ACC112 (cell line): ENCODE data around the gene EDA2R.

Experiments
- H2AFZ ChIP-seq: fragments of 200-600 bp; sonication (generic); one replicate; pipeline ENCODE4 v1.6.0; 2017; ENCODE audit warnings: antibody characterized with exemption, low read length; ENCODE audit not compliant: unreplicated experiment
- H3K27ac ChIP-seq: fragments of 200-600 bp; sonication (generic); 2 replicates; pipeline ENCODE4 v1.5.1; 2014; ENCODE audit warnings: low read depth, mild to moderate bottlenecking, antibody characterized with exemption, low read length, moderate library complexity
- H3K27me3 ChIP-seq: fragments of 200-600 bp; sonication (generic); 2 replicates; pipeline ENCODE4 v1.6.1; 2014; ENCODE audit warnings: mild to moderate bottlenecking, antibody characterized with exemption, low read length, moderate library complexity, mixed read lengths; ENCODE audit not compliant: insufficient read depth
- H3K36me3 ChIP-seq: fragments of 200-600 bp; sonication (generic); 2 replicates; pipeline ENCODE4 v1.6.1; 2016; ENCODE audit warnings: mild to moderate bottlenecking, antibody characterized with exemption, low read length, moderate library complexity, mixed read lengths; ENCODE audit not compliant: insufficient read depth
- H3K4me1 ChIP-seq: fragments of 200-600 bp; sonication (generic); one replicate; pipeline ENCODE4 v1.6.1; 2016; ENCODE audit warnings: low read length, mixed read lengths; ENCODE audit not compliant: insufficient read depth, unreplicated experiment, control insufficient read depth
- H3K4me3 ChIP-seq: fragments of 200-600 bp; sonication (generic); 2 replicates; pipeline ENCODE4 v1.5.1; 2014; ENCODE audit warnings: mild to moderate bottlenecking, low read depth, low read length
- H3K79me2 ChIP-seq: fragments of 200-600 bp; sonication (generic); one replicate; pipeline ENCODE4 v1.6.0; 2016; ENCODE audit warnings: low read length; ENCODE audit not compliant: control insufficient read depth, unreplicated experiment, insufficient read depth

EDA2R gene, protein sequence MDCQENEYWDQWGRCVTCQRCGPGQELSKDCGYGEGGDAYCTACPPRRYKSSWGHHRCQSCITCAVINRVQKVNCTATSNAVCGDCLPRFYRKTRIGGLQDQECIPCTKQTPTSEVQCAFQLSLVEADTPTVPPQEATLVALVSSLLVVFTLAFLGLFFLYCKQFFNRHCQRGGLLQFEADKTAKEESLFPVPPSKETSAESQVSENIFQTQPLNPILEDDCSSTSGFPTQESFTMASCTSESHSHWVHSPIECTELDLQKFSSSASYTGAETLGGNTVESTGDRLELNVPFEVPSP

GRCh38 chrX:66638591-66639500 lies at the start of gene EDA2R:
Gene EDA2R (minus strand): TSS chrX:66639078. CDS start chrX:66616020, 23,058 bp downstream.
- no peaks in the 10 kb centered on the region for H3K27me3 ChIP-seq
- H3K27ac ChIP-seq = peak within 1 kb of the TSS; percentile 80
- H3K4me3 ChIP-seq = peak within 1 kb of the TSS; percentile 93
- H3K4me1 ChIP-seq = peaks cover 29% of the 10 kb centered on the region
- H2AFZ ChIP-seq = peak within 1 kb of the TSS; percentile 32
- H3K79me2 ChIP-seq = peaks cover 11% of the 10 kb centered on the region
- H3K36me3 ChIP-seq = no peaks in the 10 kb centered on the region

DNA sequence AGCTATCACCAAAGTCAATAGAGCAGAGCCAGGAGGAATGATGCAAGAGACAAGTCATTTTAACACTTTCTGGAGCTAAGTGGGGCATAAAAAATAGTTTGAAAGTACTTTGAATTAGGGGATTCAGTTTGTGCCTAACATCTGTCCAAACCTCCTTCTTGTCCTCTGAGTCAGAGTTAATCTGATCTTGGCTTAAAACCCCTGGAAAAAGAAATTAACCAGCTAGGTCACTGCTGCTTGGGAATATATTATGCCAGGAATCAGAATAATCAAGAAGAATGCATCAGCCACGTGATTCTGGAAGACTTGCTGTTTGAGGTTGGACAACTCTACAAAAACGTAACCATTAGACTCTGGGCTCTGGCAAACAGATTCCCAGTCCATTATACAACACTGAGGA lies 45.3 kb upstream of the EDA2R start:
- Histone ChIP-seq H3K36me3 (no peaks in the 10 kb centered on the region), H3K27ac (no peak overlapping the region), H3K4me1 (no peaks in the 10 kb centered on the region), H3K79me2 (no peaks in the 10 kb centered on the region), H3K4me3 (no peak overlapping the region), H2AFZ (no peak overlapping the region), H3K27me3 (no peaks in the 10 kb centered on the region)

DNA sequence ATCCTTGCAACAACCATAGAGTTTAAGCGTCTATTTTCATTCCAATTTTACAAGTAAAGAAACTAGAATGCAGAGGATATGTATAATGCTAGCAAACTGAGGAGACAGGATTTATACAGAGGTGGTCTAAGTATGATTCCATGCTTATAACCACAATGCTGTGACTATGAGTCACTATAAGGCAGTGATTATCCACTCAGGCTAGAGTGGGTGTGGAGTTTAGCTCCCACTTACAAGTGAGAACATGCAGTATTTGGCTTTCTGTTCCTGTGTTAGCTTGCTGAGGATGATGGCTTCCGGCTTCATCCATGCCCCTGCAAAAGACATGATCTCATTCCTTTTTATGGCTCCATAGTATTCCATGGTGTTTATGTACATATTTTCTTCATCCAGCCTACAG lies 41.6 kb upstream of the EDA2R start:
- Histone ChIP-seq H3K36me3 (no peaks in the 10 kb centered on the region), H3K27ac (no peak overlapping the region), H3K4me3 (no peak overlapping the region), H2AFZ (no peak overlapping the region), H3K27me3 (no peaks in the 10 kb centered on the region), H3K4me1 (peaks cover 25% of the 10 kb centered on the region), H3K79me2 (no peaks in the 10 kb centered on the region)

GRCh38 chrX:66677430-66677829 lies 38.6 kb upstream of the EDA2R start:
- peak overlapping the region; percentile 64; the same call in 1 of the 2 replicates for H3K4me3 ChIP-seq
- H3K79me2 ChIP-seq = no peaks in the 10 kb centered on the region
- peak overlapping the region; percentile 22 for H2AFZ ChIP-seq
- peak overlapping the region; percentile 100 for H3K27ac ChIP-seq
- H3K36me3 ChIP-seq = no peaks in the 10 kb centered on the region
- H3K27me3 ChIP-seq = no peaks in the 10 kb centered on the region
- peaks cover 31% of the 10 kb centered on the region for H3K4me1 ChIP-seq

- H3K4me1 ChIP-seq = peaks cover 31% of the 10 kb centered on the region
- H3K36me3 ChIP-seq = no peaks in the 10 kb centered on the region
- peak overlapping the region; percentile 100 for H3K27ac ChIP-seq
- peak overlapping the region; percentile 65 for H3K4me3 ChIP-seq
- H2AFZ ChIP-seq = peak overlapping the region; percentile 75
- no peaks in the 10 kb centered on the region for H3K27me3 ChIP-seq
- H3K79me2 ChIP-seq = no peaks in the 10 kb centered on the region
These were observed 38.1 kb upstream of the EDA2R start for GRCh38 chrX:66676990-66677389.

GRCh38 chrX:66676413-66676812 lies 37.5 kb upstream of the EDA2R start:
- H3K4me1 ChIP-seq = peaks cover 31% of the 10 kb centered on the region
- peak overlapping the region; percentile 75 for H2AFZ ChIP-seq
- H3K27ac ChIP-seq = peak overlapping the region; percentile 100
- no peaks in the 10 kb centered on the region for H3K36me3 ChIP-seq
- H3K79me2 ChIP-seq = no peaks in the 10 kb centered on the region
- H3K27me3 ChIP-seq = no peaks in the 10 kb centered on the region
- H3K4me3 ChIP-seq = peak overlapping the region; percentile 65

DNA sequence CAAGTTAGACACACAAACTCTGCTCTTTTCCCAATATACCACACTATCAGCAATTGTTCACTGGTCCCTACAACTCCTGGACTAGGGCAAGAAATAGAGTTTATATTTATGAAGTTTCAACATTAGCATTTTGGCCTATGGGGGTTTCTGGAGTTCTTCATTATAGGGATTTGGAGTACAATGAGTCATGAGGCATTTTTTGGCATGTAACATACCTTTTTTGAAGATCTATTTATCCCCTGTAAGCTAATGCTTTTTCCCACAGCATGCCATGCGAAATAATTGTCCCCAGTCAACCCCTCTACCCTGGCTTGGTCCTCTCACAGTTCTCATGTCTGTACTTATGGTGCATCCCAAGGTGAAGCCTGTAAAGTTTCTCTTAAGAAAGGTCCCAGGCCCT lies 36.7 kb upstream of the EDA2R start:
- Histone ChIP-seq H3K79me2 (no peaks in the 10 kb centered on the region), H3K27ac (peak overlapping the region; percentile 100), H3K27me3 (no peaks in the 10 kb centered on the region), H3K36me3 (no peaks in the 10 kb centered on the region), H3K4me3 (no peak overlapping the region), H3K4me1 (peaks cover 31% of the 10 kb centered on the region), H2AFZ (no peak overlapping the region)

DNA sequence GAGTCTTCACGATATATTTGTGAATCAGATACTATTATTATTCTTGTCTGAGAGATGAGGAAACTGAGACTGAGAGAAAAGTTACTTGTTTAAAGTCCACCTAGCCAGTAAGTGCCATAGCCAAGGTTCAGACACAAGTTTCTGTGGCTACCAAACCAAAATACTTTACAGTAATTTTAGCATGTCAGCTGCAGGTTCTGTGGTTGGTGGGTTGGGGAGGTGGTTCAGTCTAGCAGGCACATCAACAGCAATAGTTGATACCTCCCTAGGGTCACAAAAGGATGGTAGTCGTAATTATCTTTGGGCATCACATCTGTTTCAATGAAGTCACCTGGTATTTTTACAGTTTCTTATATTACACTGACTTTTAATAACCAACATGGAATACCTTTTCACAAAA lies 35.6 kb upstream of the EDA2R start:
- Histone ChIP-seq H3K4me1 (peaks cover 31% of the 10 kb centered on the region), H3K4me3 (no peak overlapping the region), H3K79me2 (no peaks in the 10 kb centered on the region), H3K27ac (no peak overlapping the region), H2AFZ (no peak overlapping the region), H3K27me3 (no peaks in the 10 kb centered on the region), H3K36me3 (no peaks in the 10 kb centered on the region)

DNA sequence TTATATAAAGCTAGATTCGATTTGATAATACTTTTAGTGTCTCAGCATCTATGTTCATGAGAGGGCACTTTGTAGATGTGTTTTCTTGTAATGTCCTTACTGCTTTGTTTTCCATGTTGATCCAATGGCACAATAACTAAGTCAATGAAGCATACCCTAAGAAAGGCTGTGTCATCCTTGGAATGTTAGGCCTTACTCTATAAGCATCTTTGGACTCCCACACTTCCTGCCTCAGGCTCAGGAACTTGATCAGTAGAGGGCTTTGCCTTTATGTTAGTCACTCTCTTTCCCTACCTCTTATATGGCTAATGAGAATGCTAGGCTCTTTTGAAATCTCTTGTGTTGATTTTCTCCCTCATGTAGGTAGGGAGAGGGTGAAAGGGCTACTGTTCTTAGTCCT lies 33.2 kb upstream of the EDA2R start:
- no peaks in the 10 kb centered on the region for H3K79me2 ChIP-seq
- H2AFZ ChIP-seq = no peak overlapping the region
- H3K36me3 ChIP-seq = no peaks in the 10 kb centered on the region
- peaks cover 19% of the 10 kb centered on the region for H3K4me1 ChIP-seq
- H3K27ac ChIP-seq = no peak overlapping the region
- no peak overlapping the region for H3K4me3 ChIP-seq
- H3K27me3 ChIP-seq = no peaks in the 10 kb centered on the region

- H3K27ac ChIP-seq = no peak overlapping the region
- H3K4me1 ChIP-seq = no peaks in the 10 kb centered on the region
- no peak overlapping the region for H2AFZ ChIP-seq
- H3K79me2 ChIP-seq = no peaks in the 10 kb centered on the region
- H3K27me3 ChIP-seq = peaks cover 4% of the 10 kb centered on the region; the same call in 1 of the 2 replicates
- H3K36me3 ChIP-seq = no peaks in the 10 kb centered on the region
- H3K4me3 ChIP-seq = no peak overlapping the region
These were observed 15.5 kb upstream of the EDA2R start for GRCh38 chrX:66654411-66654810.
